GM21717 (cell line): Measurements from ENCODE around the gene IGSF21.

Experiments used
- ATAC-seq: cut with Tn5 transposase; IDR thresholded peaks from one replicate; pipeline ENCODE4 v1.9.1; 2021; ENCODE audit warnings: mild to moderate bottlenecking, moderate library complexity; ENCODE audit not compliant: unreplicated experiment

IGSF21 gene

GRCh38 chr1:18320051-18320450, 212.5 kb downstream of the IGSF21 start:
- ATAC-seq, result no peak

GRCh38 chr1:18322368-18323032, 214.9 kb downstream of the IGSF21 start:
- no peak for ATAC-seq

- no peak for ATAC-seq
These were observed 215.7 kb downstream of the IGSF21 start for GRCh38 chr1:18323259-18323658.

- ATAC-seq, result no peak
These were observed 216.6 kb downstream of the IGSF21 start for GRCh38 chr1:18324246-18324645.

- ATAC-seq, result no peak
These were observed 217.5 kb downstream of the IGSF21 start for GRCh38 chr1:18325136-18325535.

- no peak for ATAC-seq
These were observed 218.8 kb downstream of the IGSF21 start for GRCh38 chr1:18326211-18326897.

GRCh38 chr1:18327650-18328049, 220.1 kb downstream of the IGSF21 start:
- no peak for ATAC-seq

- no peak for ATAC-seq
These were observed 221.2 kb downstream of the IGSF21 start for GRCh38 chr1:18328803-18329202.

- no peak for ATAC-seq
These were observed 222.1 kb downstream of the IGSF21 start for GRCh38 chr1:18329469-18330253.

- no peak for ATAC-seq
These were observed 225.0 kb downstream of the IGSF21 start for GRCh38 chr1:18332576-18332975.

- ATAC-seq, result no peak
These were observed 225.6 kb downstream of the IGSF21 start for GRCh38 chr1:18333220-18333619.

GRCh38 chr1:18336801-18337200, 229.2 kb downstream of the IGSF21 start:
- ATAC-seq, result no peak

GRCh38 chr1:18337757-18338156, 230.2 kb downstream of the IGSF21 start:
- ATAC-seq, result no peak

- ATAC-seq, result no peak
These were observed 231.6 kb downstream of the IGSF21 start for GRCh38 chr1:18339161-18339560.

GRCh38 chr1:18340158-18340764, 232.7 kb downstream of the IGSF21 start:
- no peak for ATAC-seq

GRCh38 chr1:18340787-18341186, 233.2 kb downstream of the IGSF21 start:
- no peak for ATAC-seq

GRCh38 chr1:18341291-18342069, 233.9 kb downstream of the IGSF21 start:
- ATAC-seq, result no peak

GRCh38 chr1:18342744-18343143, 235.1 kb downstream of the IGSF21 start:
- no peak for ATAC-seq

- no peak for ATAC-seq
These were observed 236.0 kb downstream of the IGSF21 start for GRCh38 chr1:18343581-18343980.

- no peak for ATAC-seq
These were observed 237.2 kb downstream of the IGSF21 start for GRCh38 chr1:18344755-18345154.

GRCh38 chr1:18347559-18347958, 240.0 kb downstream of the IGSF21 start:
- no peak for ATAC-seq
